GM12878 (cell line): Measurements from ENCODE around the gene BAK1. TPM values are rescaled to one million over a fixed set of nuclear protein-coding genes. Genes with fewer than 3 reads are reported as not detected.

Source experiments
- ATAC-seq: fragments of 200-7000 bp; cut with Tn5 transposase; 3 replicates; pipeline ENCODE4 v1.9.1; 2020; ENCODE audit warnings: mild to moderate bottlenecking, moderate library complexity
- BruUV-seq: library from RNA; stranded (reverse); fragments of 400-500 nt; replicated peaks from 2 replicates; lab custom pipeline; 2021; lab: Mats Ljungman, UMichigan
- CTCF ChIA-PET: fragments of 300-600 bp; sonication (Branson Sonifier 250); formaldehyde crosslinking; extraction: SDS; loops from one replicate; lab custom pipeline; 2021; ENCODE audit warnings: inconsistent platforms; lab: Yijun Ruan, JAX
- POLR2A ChIA-PET: fragments of 350-600 bp; formaldehyde crosslinking; extraction: SDS; loops from one replicate; lab custom pipeline; 2021; ENCODE audit warnings: inconsistent platforms; lab: Charles Lee
- RAD21 ChIA-PET: fragments of 300-600 bp; sonication (Branson Sonifier 250); formaldehyde crosslinking; loops from one replicate; lab custom pipeline; 2023; ENCODE audit warnings: antibody characterized with exemption; ENCODE audit not compliant: unreplicated experiment; lab: Charles Lee
- SMC1A ChIA-PET: fragments of 300-600 bp; sonication (Branson Sonifier 250); formaldehyde crosslinking; loops from one replicate; lab custom pipeline; 2023; ENCODE audit not compliant: unreplicated experiment, uncharacterized antibody; lab: Charles Lee
- DNase-seq: peaks from one replicate; pipeline ENCODE4 v3.0.0-alpha.2; 2011; ENCODE audit warnings: low read depth, low spot score
- FAIRE-seq: peaks from 3 replicates; lab custom pipeline; 2011; peaks lifted over from hg19 to GRCh38; lab: Jason Lieb, UNC
- H2AFZ ChIP-seq: 2 replicates; pipeline ENCODE4 v1.6.0; 2011; ENCODE audit warnings: low read depth, low read length, control low read depth; ENCODE audit not compliant: control insufficient read depth
- H3K27ac ChIP-seq: 2 replicates; pipeline ENCODE4 v1.5.1; 2011; ENCODE audit warnings: control low read depth; ENCODE audit not compliant: control insufficient read depth, insufficient read depth
- H3K27me3 ChIP-seq, 2 experiments: replicated peaks in 1 of 2; 2 replicates each; pipeline versions ENCODE4 v1.6.0 to v1.6.1; 2011; ENCODE audit warnings: low read length in 1 of 2; ENCODE audit not compliant: control insufficient read depth in 2 of 2, insufficient read depth in 2 of 2
- H3K36me3 ChIP-seq, 2 experiments: 2 replicates each; pipeline ENCODE4 v1.5.1; 2011; ENCODE audit warnings: low read length in 1 of 2; ENCODE audit not compliant: control insufficient read depth in 2 of 2, insufficient read depth in 2 of 2
- H3K4me1 ChIP-seq: 2 replicates; pipeline ENCODE4 v1.6.1; 2011; ENCODE audit warnings: mild to moderate bottlenecking, low read length, moderate library complexity, mixed read lengths; ENCODE audit not compliant: control insufficient read depth, insufficient read depth
- H3K4me2 ChIP-seq: 2 replicates; pipeline ENCODE4 v1.6.0; 2011; ENCODE audit warnings: control low read depth; ENCODE audit not compliant: control insufficient read depth, insufficient read depth
- H3K4me3 ChIP-seq: fragments of 200-600 bp; sonication (generic); 2 replicates; pipeline ENCODE4 v1.5.1; 2016
- H3K79me2 ChIP-seq: 2 replicates; pipeline ENCODE4 v1.6.0; 2011; ENCODE audit warnings: low read length; ENCODE audit not compliant: control insufficient read depth, insufficient read depth
- H3K9ac ChIP-seq: 2 replicates; pipeline ENCODE4 v1.8.0; 2011; ENCODE audit warnings: low read length, control low read depth, mixed read lengths; ENCODE audit not compliant: control insufficient read depth, insufficient read depth
- H3K9me3 ChIP-seq: replicated peaks from 3 replicates; pipeline ENCODE4 v1.5.1; 2011; ENCODE audit warnings: mild to moderate bottlenecking, low read length; ENCODE audit not compliant: control insufficient read depth, insufficient read depth
- H4K20me1 ChIP-seq: 2 replicates; pipeline ENCODE4 v1.6.0; 2011; ENCODE audit not compliant: control insufficient read depth, insufficient read depth
- ATF7 ChIP-seq: fragments of 450-650 bp; IDR thresholded peaks from 2 replicates; pipeline ENCODE4 v1.6.1; 2016; ENCODE audit warnings: low read depth, mild to moderate bottlenecking
- BCL11A ChIP-seq: IDR thresholded peaks from 2 replicates; pipeline ENCODE4 v1.6.1; 2011; ENCODE audit warnings: low read depth, low read length
- CEBPZ ChIP-seq: fragments of 150-350 bp; IDR thresholded peaks from 2 replicates; pipeline ENCODE4 v1.6.1; 2016; ENCODE audit warnings: low read depth, low read length
- CHD4 ChIP-seq: fragments of 200-600 bp; sonication (generic); IDR thresholded peaks from 2 replicates; pipeline ENCODE4 v1.6.1; 2016; ENCODE audit warnings: mild to moderate bottlenecking
- CREB1 ChIP-seq: IDR thresholded peaks from 2 replicates; pipeline ENCODE4 v1.6.1; 2012; ENCODE audit warnings: low read depth, mild to moderate bottlenecking, inconsistent platforms
- EED ChIP-seq: sonication (generic); IDR thresholded peaks from 2 replicates; pipeline ENCODE4 v1.6.1; 2016; ENCODE audit warnings: antibody characterized with exemption, low read depth
- HDAC2 ChIP-seq: fragments of 200-600 bp; sonication (generic); IDR thresholded peaks from 2 replicates; pipeline ENCODE4 v1.6.1; 2017
- LARP7 ChIP-seq: fragments of 450-650 bp; IDR thresholded peaks from 2 replicates; pipeline ENCODE4 v1.6.1; 2017; ENCODE audit warnings: mild to moderate bottlenecking
- NFIC ChIP-seq: IDR thresholded peaks from 2 replicates; pipeline ENCODE4 v1.6.1; 2012; ENCODE audit warnings: low read depth, mild to moderate bottlenecking, inconsistent platforms, low read length, moderate library complexity
- NR2C1 ChIP-seq: fragments of 450-650 bp; IDR thresholded peaks from 2 replicates; pipeline ENCODE4 v1.6.1; 2017; ENCODE audit warnings: antibody characterized with exemption, mild to moderate bottlenecking, moderate library complexity
- POU2F2 ChIP-seq: IDR thresholded peaks from 3 replicates; pipeline ENCODE4 v1.6.1; 2011; ENCODE audit warnings: low read depth, mild to moderate bottlenecking, low read length, borderline replicate concordance
- RB1 ChIP-seq: fragments of 450-650 bp; formaldehyde crosslinking; IDR thresholded peaks from 2 replicates; pipeline ENCODE4 v1.6.1; 2017; ENCODE audit warnings: mild to moderate bottlenecking, borderline replicate concordance
- SMARCA5 ChIP-seq: fragments of 450-650 bp; IDR thresholded peaks from 2 replicates; pipeline ENCODE4 v1.6.1; 2017; ENCODE audit warnings: mild to moderate bottlenecking
- SRF ChIP-seq, 2 experiments: IDR thresholded peaks; 2 replicates each; pipeline ENCODE4 v1.6.1; 2011; ENCODE audit warnings: low read depth in 2 of 2, low read length in 2 of 2, mild to moderate bottlenecking in 1 of 2, moderate library complexity in 1 of 2
- TBL1XR1 ChIP-seq: IDR thresholded peaks from 2 replicates; pipeline ENCODE4 v1.6.1; 2012; ENCODE audit warnings: low read depth, low read length, improper control_type of control experiment
- WRNIP1 ChIP-seq: IDR thresholded peaks from 2 replicates; pipeline ENCODE4 v1.6.1; 2011; ENCODE audit warnings: low read depth, low read length, improper control_type of control experiment, borderline replicate concordance
- ZZZ3 ChIP-seq: IDR thresholded peaks from 2 replicates; pipeline ENCODE4 v1.6.1; 2011; ENCODE audit warnings: low read depth; ENCODE audit not compliant: control insufficient read depth, insufficient read length
- WGBS: methylation state at CpG from one replicate; pipeline ENCODE4 v1.1.6; 2016; ENCODE audit warnings: low lambda C conversion rate; ENCODE audit not compliant: insufficient replicate concordance, insufficient coverage; ENCODE audit errors: missing lambda C conversion rate; 5-methylcytosine and 5-hydroxymethylcytosine counted together
- in situ Hi-C: fragments of 300-500 bp; cut with MboI; formaldehyde crosslinking; loops from 9 replicates; pipeline ENCODE4 v1.14.3; 2018; ENCODE audit warnings: mixed read lengths
- intact Hi-C: fragments of 100-400 bp; cut with micrococcal nuclease; formaldehyde crosslinking; loops from one replicate; pipeline ENCODE4 v1.14.2; 2022; ENCODE audit not compliant: unreplicated experiment
- polyA plus RNA-seq, 11 experiments: library from polyadenylated mRNA; depleted of rRNA in 4 of 11; unstranded in 6 of 11; stranded (reverse) in 5 of 11; fragments of >200 nt; fragmentation: Nextera tagmentation in 4 of 11; fragmentation: Illumina TruSeq in 1 of 11; extraction: Ambion mirVana in 4 of 11; extraction: Trizol in 1 of 11; gene quantifications; 1 replicate in 1 of 11; 2 replicates in 10 of 11; pipeline versions ENCODE4 v1.2.1 to v1.2.3, GENCODE V29; 2011 to 2016; ENCODE audit warnings: inconsistent platforms in 2 of 11, missing spikeins in 2 of 11, low read depth in 1 of 11
- total RNA-seq, 4 experiments: library from RNA; depleted of rRNA in 3 of 4; stranded (reverse); fragments of >200 nt in 3 of 4; fragmentation: Illumina TruSeq in 1 of 4; extraction: Trizol in 1 of 4; gene quantifications; 2 replicates each; pipeline versions ENCODE4 v1.2.1 to v1.2.3, GENCODE V29; 2013 to 2021
- TF ChIP-seq, protein P1 (sequence below): IDR thresholded peaks from 2 replicates; pipeline ENCODE4 v1.6.1; 2012; ENCODE audit warnings: low read length, inconsistent platforms

BAK1 gene
- total and polyA plus RNA-seq, 10 of the 15 experiments (the other 5 are each of a cell fraction or from before 2014, with no cell fraction given) = 6.3 to 65.8 (median 29.6) TPM

DNA sequence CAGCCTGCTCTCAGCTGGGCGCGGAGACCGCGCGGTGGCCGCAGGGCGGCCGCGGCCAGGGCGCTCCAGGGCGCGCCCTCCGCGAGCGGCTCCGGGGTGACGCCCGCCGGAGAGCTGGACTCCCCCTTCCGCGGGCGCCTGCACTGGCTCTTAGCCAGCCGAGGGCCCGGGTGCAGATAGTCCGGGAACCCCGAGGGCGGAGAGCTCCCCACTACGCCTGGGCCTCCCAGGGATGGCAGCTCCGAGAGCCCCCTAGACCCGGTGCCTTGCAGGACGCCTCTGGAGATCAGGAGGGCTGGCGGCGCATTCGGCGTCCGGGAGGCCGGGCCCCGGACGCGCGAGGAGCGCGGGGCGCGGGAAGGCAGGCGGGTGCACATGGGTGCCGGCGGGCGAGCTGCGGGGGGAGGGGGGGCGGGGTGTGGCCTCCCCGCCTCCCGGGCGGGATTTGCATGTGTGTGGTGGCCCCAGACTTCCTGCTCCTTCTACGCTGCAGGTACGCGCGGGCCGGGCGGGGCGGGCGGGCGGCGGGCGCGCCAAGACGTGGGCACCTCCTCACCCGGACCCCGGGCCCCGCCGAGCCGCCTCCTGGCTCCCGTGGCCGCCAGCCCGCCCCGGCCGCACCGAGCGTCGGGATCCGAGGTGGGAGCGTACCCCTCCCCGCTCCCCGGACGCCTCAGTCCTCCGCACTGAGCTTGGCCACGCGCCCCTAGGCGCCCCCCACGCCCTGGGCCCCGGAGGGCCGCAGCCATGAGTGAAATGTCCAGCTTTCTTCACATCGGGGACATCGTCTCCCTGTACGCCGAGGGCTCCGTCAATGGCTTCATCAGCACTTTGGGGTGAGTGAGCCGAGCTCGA is 41.0 kb upstream of the BAK1 start, which contains the start of gene ITPR3 (continued):
- TF ChIP-seq POU2F2 (peak; percentile 71; the same call in 2 of the 3 replicates), NR2C1 (no peak), HDAC2 (no peak), SMARCA5 (0 out of 2 replicates have a peak, but pooled peaks have one; percentile 11), ATF7 (no peak), LARP7 (peak; percentile 68)

DNA sequence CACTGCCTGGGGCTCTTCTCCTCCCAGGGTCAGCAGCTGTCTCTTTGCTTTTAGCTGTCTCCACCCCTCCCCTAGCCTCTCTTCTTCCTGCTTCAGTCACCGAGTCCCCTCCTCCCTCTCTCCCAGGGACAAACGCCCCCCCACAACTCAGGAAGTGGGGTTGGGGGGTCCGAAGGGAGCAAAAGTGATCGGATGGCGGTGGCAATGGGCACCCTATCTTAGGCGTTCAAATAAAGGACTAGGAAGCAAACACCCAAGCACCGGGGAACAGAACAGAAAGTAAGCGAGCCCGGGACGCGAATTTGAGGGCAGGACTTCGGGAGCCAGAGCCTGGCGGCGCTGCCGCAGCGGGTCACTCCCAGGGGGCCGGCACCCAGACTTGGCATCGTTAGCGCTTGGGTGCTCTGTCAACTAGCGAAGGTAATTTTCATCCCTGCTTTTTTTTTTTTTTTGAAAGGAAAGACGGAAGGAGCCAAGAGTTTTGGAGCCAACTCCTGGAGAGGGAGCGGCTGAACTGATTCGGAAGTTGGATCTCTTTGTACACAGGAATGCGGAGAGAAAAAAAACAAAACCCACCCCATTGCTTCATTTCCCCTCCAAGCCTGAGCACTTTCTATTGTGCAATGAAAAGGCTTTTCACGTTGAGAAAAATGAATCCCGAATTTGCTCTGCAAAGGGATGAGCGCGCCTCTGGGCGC is 40.2 kb upstream of the BAK1 start:
- Histone ChIP-seq H3K4me2 (peak overlapping the region; percentile 81), H3K79me2 (peaks cover 37% of the 10 kb centered on the region)
- peak; percentile 75 for FAIRE-seq

More for the DNA sequence above, 40.2 kb upstream of the BAK1 start:
- Histone ChIP-seq H3K9ac (peak overlapping the region; percentile 96), H3K4me1 (peaks cover 14% of the 10 kb centered on the region), H3K4me3 (peak overlapping the region; percentile 85), H2AFZ (peak overlapping the region; percentile 89), H4K20me1 (no peaks in the 10 kb centered on the region), H3K27me3 (no peaks in the 10 kb centered on the region), H3K9me3 (no peaks in the 10 kb centered on the region)
- no TSS peak for BruUV-seq
- WGBS = 2% methylated on average over 29 of the region's 29 CpGs
- CTCF ChIA-PET = interaction anchor here (1.2 to 6.0 kb wide), 5 partner anchors 12 to 85 kb away, joined by 3 to 31 read pairs (median 4); no protein-coding TSS in a partner anchor
- in situ Hi-C loops = no loop called here
- intact Hi-C loops = no loop called here
- RAD21 ChIA-PET = interaction anchor here (1.0 to 3.1 kb wide), 7 partner anchors 12 to 303 kb away, joined by 3 to 19 read pairs (median 8); partner anchors contain the start of genes BAK1, UQCC2 and ZBTB22
- TF ChIP-seq EED (peak; percentile 22), CEBPZ (no peak), NFIC (no peak), SRF (IDR thresholded peaks at IDR 0.05; ENCODE audit: low read depth in 2 of 2, low read length in 2 of 2) (no peak), ZZZ3 (no peak), BCL11A (no peak), WRNIP1 (no peak), TBL1XR1 (no peak), SMARCA5 (0 out of 2 replicates have a peak, but pooled peaks have one; percentile 11), CREB1 (0 out of 2 replicates have a peak, but pooled peaks have one; percentile 0), CHD4 (no peak), RB1 (no peak)
- TF ChIP-seq, protein P1, sequence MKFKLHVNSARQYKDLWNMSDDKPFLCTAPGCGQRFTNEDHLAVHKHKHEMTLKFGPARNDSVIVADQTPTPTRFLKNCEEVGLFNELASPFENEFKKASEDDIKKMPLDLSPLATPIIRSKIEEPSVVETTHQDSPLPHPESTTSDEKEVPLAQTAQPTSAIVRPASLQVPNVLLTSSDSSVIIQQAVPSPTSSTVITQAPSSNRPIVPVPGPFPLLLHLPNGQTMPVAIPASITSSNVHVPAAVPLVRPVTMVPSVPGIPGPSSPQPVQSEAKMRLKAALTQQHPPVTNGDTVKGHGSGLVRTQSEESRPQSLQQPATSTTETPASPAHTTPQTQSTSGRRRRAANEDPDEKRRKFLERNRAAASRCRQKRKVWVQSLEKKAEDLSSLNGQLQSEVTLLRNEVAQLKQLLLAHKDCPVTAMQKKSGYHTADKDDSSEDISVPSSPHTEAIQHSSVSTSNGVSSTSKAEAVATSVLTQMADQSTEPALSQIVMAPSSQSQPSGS = no peak
- TF ChIP-seq, all 136 proteins: peak for 3
- ATAC-seq = peak; percentile 8; the same call in 1 of the 3 replicates
- DNase-seq = no peak
- ChIA-PET POLR2A (interaction anchor here (0.6 to 2.2 kb wide), 6 partner anchors 41 to 599 kb away, joined by 3 to 11 read pairs (median 4); partner anchors contain the start of genes BAK1 and UQCC2), SMC1A (interaction anchor here (1.0 to 4.9 kb wide), 4 partner anchors 13 to 45 kb away, joined by 3 to 20 read pairs (median 6); no protein-coding TSS in a partner anchor)
- no peaks in the 10 kb centered on the region; a peak in 1 of 4 replicates for H3K36me3 ChIP-seq
- peak overlapping the region; percentile 59 for H3K27ac ChIP-seq
